Upper lobe of right lung (tissue), 1 donor: ENCODE measurements around the gene SRP9. TPM values are rescaled to one million over a fixed set of nuclear protein-coding genes. Genes with fewer than 3 reads are reported as not detected.
"Not testable (repeated sequence)": the region's sequence is repeated elsewhere in the genome, so short reads cannot be mapped to it uniquely, and the experiment has no call there.

ENCODE experiments used
- ATAC-seq: fragments of 200-7000 bp; cut with Tn5 transposase; one replicate; pipeline ENCODE4 v1.9.1; 2020; ENCODE audit warnings: mild to moderate bottlenecking, moderate library complexity
- DNase-seq: peaks from one replicate; pipeline ENCODE4 v3.0.0-alpha.2; 2020
- H3K27ac ChIP-seq: fragments of 200-600 bp; one replicate; pipeline ENCODE4 v1.8.0; 2022
- H3K27me3 ChIP-seq: fragments of 200-600 bp; one replicate; pipeline ENCODE4 v1.8.0; 2022; ENCODE audit warnings: mild to moderate bottlenecking
- H3K36me3 ChIP-seq: fragments of 200-600 bp; one replicate; pipeline ENCODE4 v1.8.0; 2022
- H3K4me1 ChIP-seq: fragments of 200-600 bp; one replicate; pipeline ENCODE4 v1.8.0; 2022
- H3K4me3 ChIP-seq: fragments of 200-600 bp; one replicate; pipeline ENCODE4 v1.8.0; 2022; ENCODE audit warnings: mild to moderate bottlenecking
- H3K9me3 ChIP-seq: fragments of 200-600 bp; one replicate; pipeline ENCODE4 v1.8.0; 2022
- CTCF ChIP-seq: fragments of 200-600 bp; IDR thresholded peaks from one replicate; pipeline ENCODE4 v1.8.0; 2022; ENCODE audit warnings: antibody characterized with exemption
- intact Hi-C: fragments of 100-400 bp; cut with DNase I; formaldehyde crosslinking; loops from one replicate; pipeline ENCODE4 v1.11.0; 2022
- total RNA-seq: library from RNA; stranded (reverse); fragmentation: NEBNext Ultra II Directional; extraction: Animal tissue kit (Norgen Biotek cat#: 25700); gene quantifications from one replicate; pipeline ENCODE4 v1.2.1, GENCODE V29; 2021
- donor health status: DM: no; HTN: yes; CAD: no; lungs with severe emphysema.

Gene SRP9
- total RNA-seq, 1 donor from 2014 or later, result 157 TPM

- no peak for TF ChIP-seq CTCF
- DNase-seq, result no peak
- Histone ChIP-seq H3K27me3 (no peaks in the 10 kb centered on the region), H3K36me3 (peaks cover 9% of the 10 kb centered on the region), H3K9me3 (no peaks in the 10 kb centered on the region), H3K4me1 (peaks cover 48% of the 10 kb centered on the region), H3K27ac (peak overlapping the region; percentile 97), H3K4me3 (peak overlapping the region; percentile 85)
- no peak for ATAC-seq
- intact Hi-C loops, result loop anchor here (10.0 kb wide), 1 partner anchor 222 kb away; no protein-coding TSS in a partner anchor
Measured at GRCh38 chr1:225777058-225777582, 506 bp upstream of the SRP9 start.

GRCh38 chr1:225778337-225778669 is 677 bp downstream of the SRP9 start:
- Histone ChIP-seq H3K4me1 (peaks cover 48% of the 10 kb centered on the region), H3K36me3 (peaks cover 9% of the 10 kb centered on the region), H3K4me3 (peak overlapping the region; percentile 85), H3K27ac (peak overlapping the region; percentile 97), H3K9me3 (no peaks in the 10 kb centered on the region), H3K27me3 (no peaks in the 10 kb centered on the region)
- no peak for ATAC-seq
- TF ChIP-seq CTCF, result no peak
- intact Hi-C loops, result loop anchor here (10.0 kb wide), 1 partner anchor 224 kb away; no protein-coding TSS in a partner anchor
- no peak for DNase-seq

- H3K4me3 ChIP-seq, result peak overlapping the region; percentile 85
- not testable (repeated sequence) for H3K9me3 ChIP-seq
Measured at GRCh38 chr1:225779165-225779564, 1.5 kb downstream of the SRP9 start.

GRCh38 chr1:225780134-225780533 is 2.5 kb downstream of the SRP9 start:
- Histone ChIP-seq H3K4me3 (no peak overlapping the region), H3K27ac (no peak overlapping the region)

More at GRCh38 chr1:225779165-225779564, 1.5 kb downstream of the SRP9 start:
- Histone ChIP-seq H3K27ac (peak overlapping the region; percentile 97), H3K4me1 (peaks cover 48% of the 10 kb centered on the region), H3K36me3 (peaks cover 17% of the 10 kb centered on the region)
- not testable (repeated sequence) for H3K27me3 ChIP-seq, DNase-seq, ATAC-seq
- intact Hi-C loops, result loop anchor here (10.0 kb wide), 1 partner anchor 224 kb away; no protein-coding TSS in a partner anchor

GRCh38 chr1:225780630-225781029 is 3.0 kb downstream of the SRP9 start:
- no peak for DNase-seq
- Histone ChIP-seq H3K4me3 (no peak overlapping the region), H3K9me3 (no peaks in the 10 kb centered on the region), H3K27me3 (no peaks in the 10 kb centered on the region), H3K4me1 (peaks cover 48% of the 10 kb centered on the region), H3K36me3 (peaks cover 31% of the 10 kb centered on the region), H3K27ac (no peak overlapping the region)
- no peak for ATAC-seq
- no peak for TF ChIP-seq CTCF
- intact Hi-C loops, result no loop called here

More at GRCh38 chr1:225780134-225780533, 2.5 kb downstream of the SRP9 start:
- intact Hi-C loops, result no loop called here
- H3K27me3 ChIP-seq, result no peaks in the 10 kb centered on the region
- DNase-seq (no peak), ATAC-seq (no peak)
- H3K36me3 ChIP-seq, result peaks cover 26% of the 10 kb centered on the region
- H3K9me3 ChIP-seq, result no peaks in the 10 kb centered on the region
- TF ChIP-seq CTCF, result no peak
- peaks cover 48% of the 10 kb centered on the region for H3K4me1 ChIP-seq

GRCh38 chr1:225789142-225789541 is 11.5 kb downstream of the SRP9 start:
- H3K9me3 ChIP-seq, DNase-seq, H3K27me3 ChIP-seq, ATAC-seq, intact Hi-C loops, H3K4me3 ChIP-seq, H3K4me1 ChIP-seq, H3K27ac ChIP-seq: not testable (repeated sequence)
- H3K36me3 ChIP-seq, result peaks cover 62% of the 10 kb centered on the region

GRCh38 chr1:225794954-225795353 is 17.3 kb downstream of the SRP9 start:
- Histone ChIP-seq H3K27me3 (no peaks in the 10 kb centered on the region), H3K4me3 (no peak overlapping the region), H3K9me3 (no peaks in the 10 kb centered on the region), H3K4me1 (no peaks in the 10 kb centered on the region), H3K27ac (no peak overlapping the region), H3K36me3 (peaks cover 8% of the 10 kb centered on the region)
- no peak for DNase-seq
- TF ChIP-seq CTCF, result no peak
- intact Hi-C loops, result no loop called here
- no peak for ATAC-seq

- H3K9me3 ChIP-seq, H3K4me3 ChIP-seq, H3K27me3 ChIP-seq, H3K36me3 ChIP-seq, ATAC-seq, intact Hi-C loops, H3K27ac ChIP-seq, DNase-seq, H3K4me1 ChIP-seq: not testable (repeated sequence)
Measured at GRCh38 chr1:225796097-225796496, 18.5 kb downstream of the SRP9 start.

GRCh38 chr1:225801146-225801545 is 23.5 kb downstream of the SRP9 start:
- H3K27ac ChIP-seq, H3K9me3 ChIP-seq, H3K36me3 ChIP-seq, H3K4me3 ChIP-seq, ATAC-seq, intact Hi-C loops, H3K27me3 ChIP-seq, DNase-seq, H3K4me1 ChIP-seq: not testable (repeated sequence)
